DMS53 treated with DMSO at 0.1 percent for 48 hours (cell line): Measurements from ENCODE around the gene CHRNA1.

Experiments
- DNase-seq: peaks from one replicate; lab custom pipeline; 2025; ENCODE audit not compliant: unreplicated experiment; lab: John Stamatoyannopoulos, UW

The CHRNA1 gene

GRCh38 chr2:174764280-174765255 lies at the start of gene CHRNA1:
Gene CHRNA1, minus strand, starts transcription at chr2:174764472. Its CDS starts 78 bp downstream, at chr2:174764394.
- DNase-seq, result peak; percentile 61

DNA sequence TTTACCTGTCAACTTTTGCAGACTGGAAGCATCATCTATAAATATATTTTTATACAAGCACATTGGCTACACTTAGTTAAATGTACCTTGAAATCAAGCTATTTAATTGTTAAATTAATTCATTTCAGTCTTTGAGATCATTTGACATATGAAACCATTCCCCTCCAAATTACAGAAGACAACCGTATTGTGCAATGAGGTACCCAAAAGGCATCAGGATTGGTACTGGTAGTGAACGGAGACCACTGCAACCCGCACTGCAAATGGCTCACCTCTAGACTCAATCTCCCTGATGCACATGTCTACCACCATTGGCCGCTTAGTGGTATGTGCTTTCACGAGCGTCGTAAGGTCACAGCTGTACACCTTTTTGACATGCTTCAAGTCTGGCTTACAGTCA lies 47.8 kb upstream of the CHRNA1 start:
- DNase-seq, result no peak

GRCh38 chr2:174807931-174808330 lies 43.7 kb upstream of the CHRNA1 start:
- DNase-seq, result no peak

GRCh38 chr2:174805803-174806202 lies 41.5 kb upstream of the CHRNA1 start:
- no peak for DNase-seq

GRCh38 chr2:174802459-174802858 lies 38.2 kb upstream of the CHRNA1 start:
- DNase-seq, result no peak

- DNase-seq, result no peak
These were observed 36.3 kb upstream of the CHRNA1 start for GRCh38 chr2:174800436-174801205.

GRCh38 chr2:174798801-174799200 lies 34.5 kb upstream of the CHRNA1 start:
- no peak for DNase-seq

GRCh38 chr2:174797781-174798276 lies 33.6 kb upstream of the CHRNA1 start:
- no peak for DNase-seq

- no peak for DNase-seq
These were observed 32.1 kb upstream of the CHRNA1 start for GRCh38 chr2:174796319-174796771.

DNA sequence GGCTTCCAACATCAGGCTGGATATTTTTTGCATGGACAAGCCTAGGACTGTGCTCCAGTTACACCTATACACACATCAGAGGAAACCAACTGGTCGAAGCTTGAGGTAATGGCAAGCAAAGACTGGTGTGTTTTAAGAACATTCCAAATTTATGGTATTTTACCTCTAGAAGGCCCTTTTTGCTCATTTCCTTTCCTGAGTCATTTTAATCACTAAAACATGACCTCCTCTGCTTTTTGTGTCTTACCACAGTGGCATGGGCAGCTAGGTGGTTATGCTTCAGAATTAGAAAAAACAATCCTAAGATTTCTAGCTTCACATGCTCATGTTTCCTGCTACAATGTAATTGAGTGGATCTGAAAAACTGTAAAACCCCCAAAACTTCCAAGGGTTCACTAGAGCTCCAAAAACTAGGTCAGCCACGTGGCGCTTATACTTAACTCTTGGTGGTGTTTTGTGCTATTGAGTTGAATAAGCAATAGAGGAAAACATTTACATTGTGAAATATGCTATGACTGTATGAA lies 30.6 kb upstream of the CHRNA1 start:
- DNase-seq, result no peak

DNA sequence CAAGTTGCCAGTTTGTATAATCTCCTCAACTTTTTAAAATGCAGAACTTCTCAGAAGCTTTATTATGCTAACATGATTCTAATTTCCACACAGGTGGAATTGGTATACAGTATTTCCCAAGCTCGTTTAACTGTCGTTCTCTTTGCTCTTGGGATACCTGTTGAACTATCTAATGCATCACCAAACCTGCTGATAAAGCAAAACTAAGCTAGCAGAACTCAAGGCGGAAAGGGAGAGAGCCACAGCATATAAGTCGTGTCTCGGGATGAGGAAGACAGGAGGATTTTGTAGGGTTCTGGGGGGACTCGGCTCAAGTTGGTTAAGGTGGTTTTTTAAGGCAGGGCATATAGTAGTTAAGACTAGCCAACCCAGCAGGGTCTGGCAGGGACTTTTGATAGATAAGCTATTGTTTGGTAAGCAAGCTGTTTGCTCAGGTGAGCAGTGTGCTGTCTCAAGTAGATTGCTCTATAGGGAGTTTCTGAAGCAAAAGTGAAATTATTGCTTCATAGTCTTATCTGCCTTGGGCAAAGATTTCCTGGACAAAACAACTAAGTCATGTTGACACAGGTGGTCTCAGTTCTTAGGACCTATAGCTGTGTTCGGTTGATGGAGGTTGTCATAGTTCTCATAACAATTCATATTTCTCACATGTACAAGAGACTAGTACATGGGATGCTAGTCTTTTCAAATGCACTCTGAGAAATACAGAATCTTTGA lies 28.2 kb upstream of the CHRNA1 start:
- no peak for DNase-seq

- DNase-seq, result no peak
These were observed 27.5 kb upstream of the CHRNA1 start for GRCh38 chr2:174791746-174792280.

DNA sequence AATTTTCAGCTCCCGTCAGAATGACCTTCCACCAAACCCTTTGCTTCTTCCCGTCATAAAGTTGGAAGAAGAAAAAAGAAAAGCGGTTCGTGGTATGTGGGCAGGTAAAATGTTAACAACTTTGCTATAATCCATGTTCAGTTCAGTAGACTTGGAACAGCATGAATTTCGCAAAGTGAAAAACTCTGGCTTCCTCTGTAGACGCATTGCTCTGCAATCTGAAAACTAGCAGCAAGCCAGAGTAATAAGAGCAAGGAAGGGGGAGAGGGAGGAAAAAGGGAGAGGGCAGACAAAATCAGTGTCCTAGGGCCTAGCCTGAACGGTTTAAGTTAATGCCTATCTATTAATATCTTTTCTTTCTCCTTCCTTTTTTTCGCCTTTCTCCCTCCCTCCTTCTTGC lies 26.7 kb upstream of the CHRNA1 start:
- DNase-seq, result no peak

DNA sequence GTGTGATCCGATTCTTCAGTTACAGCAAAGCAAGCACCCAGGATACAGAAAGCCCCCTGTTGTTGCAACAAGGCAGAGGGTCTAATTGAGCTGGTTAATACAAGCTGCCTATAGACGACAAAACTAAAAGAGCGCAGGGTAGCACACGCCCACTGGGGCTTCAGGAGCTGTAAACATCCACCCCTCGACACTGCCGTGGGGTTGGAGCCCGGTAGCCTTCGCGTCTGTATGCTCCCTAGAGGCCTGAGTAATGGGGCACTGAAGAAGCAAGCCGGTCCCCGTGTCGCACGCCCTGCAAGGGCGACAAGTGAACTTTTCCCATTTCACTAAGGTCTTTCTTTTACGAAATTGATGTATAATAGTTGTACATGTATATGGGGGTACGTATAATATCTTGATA lies 24.7 kb upstream of the CHRNA1 start:
- no peak for DNase-seq

DNA sequence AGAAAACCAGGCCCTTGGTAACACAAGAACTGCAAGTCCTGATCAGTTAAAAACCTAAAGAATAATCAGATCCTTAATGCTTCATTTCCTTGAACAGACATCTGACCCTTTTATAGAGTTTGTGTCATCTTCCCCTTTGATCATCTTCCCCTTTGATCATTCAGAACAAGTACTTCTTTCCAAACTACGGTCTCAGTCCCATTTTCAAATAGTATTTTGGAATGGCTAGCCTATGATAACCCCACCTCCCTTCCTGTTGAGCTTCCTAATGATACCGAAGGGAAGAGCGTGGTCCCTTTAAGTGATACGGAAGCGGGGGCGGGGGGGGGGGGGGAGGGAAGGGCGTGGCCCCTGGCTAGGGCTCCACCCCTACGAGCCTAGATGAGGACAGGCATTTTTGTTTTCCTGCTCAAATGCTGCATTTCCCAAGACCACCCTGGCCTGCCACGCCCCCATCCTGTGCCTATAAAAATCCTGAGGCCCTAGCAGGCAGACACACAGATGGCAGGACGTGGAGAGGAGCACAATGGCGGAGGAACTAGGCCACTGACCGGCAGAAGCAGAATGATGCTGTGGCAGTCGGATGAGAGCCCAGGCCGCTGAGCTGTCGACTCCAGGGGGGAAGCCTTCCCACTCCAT lies 24.1 kb upstream of the CHRNA1 start:
- no peak for DNase-seq

- DNase-seq, result no peak
These were observed 23.4 kb upstream of the CHRNA1 start for GRCh38 chr2:174787487-174788205.

DNA sequence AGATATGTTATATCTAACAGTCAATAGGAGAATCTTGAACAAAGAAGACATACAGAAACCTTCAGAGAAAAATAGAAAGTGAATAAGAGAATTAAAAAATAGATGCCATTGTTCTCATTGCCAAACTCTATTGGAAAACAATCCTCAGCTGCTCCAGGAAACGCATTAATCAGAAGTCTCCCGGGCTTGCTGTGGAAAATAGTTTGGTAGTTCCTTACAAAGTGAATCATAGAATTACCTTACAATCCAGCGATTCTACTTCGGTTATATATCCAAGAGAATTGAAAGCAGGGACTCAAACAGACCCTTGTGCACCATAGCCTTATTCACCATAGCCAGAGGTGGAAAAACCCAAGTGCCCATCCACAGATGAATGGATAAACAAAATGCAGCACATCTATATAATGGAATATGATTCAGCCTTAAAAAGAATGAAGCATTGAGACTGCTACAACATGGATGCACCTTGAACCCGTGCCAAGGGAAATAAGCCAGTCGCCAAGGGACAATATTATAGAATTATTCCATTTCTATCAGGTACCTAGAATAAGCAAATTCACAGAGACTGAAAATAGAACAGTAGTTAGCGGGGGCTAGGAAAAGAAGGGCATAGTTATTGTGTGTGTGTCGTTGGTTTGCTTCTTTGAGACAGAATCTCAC lies 21.9 kb upstream of the CHRNA1 start:
- DNase-seq, result no peak

- no peak for DNase-seq
These were observed 21.2 kb upstream of the CHRNA1 start for GRCh38 chr2:174785481-174785880.

DNA sequence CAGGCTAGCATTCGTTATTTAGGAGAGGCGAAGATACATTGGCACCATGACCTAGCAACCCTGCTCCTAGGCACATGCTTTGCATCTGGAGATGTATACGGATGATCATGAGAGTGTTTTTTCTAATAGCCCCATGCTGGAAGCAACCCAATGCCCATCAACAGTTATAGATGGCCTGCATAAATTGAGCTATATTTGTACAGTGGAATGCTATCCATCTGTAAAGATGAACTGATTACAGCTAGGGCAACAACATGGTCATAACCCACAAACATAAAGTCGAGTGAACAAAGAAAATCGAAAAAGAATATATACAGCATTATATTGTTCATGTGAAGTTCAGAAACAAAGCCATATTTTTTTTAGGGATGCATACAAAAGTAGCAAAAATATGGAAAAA lies 20.6 kb upstream of the CHRNA1 start:
- DNase-seq, result no peak
